Thoracic aorta (tissue), 2 donors: ENCODE data around the gene ZNF827. TPM values are rescaled to one million over a fixed set of nuclear protein-coding genes. Genes with fewer than 3 reads are reported as not detected.

Experiments used
- ATAC-seq: fragments of 150-250 bp; one replicate; pipeline ENCODE4 v1.8.0; 2017; ENCODE audit warnings: low read depth; ENCODE audit not compliant: insufficient number of reproducible peaks, low FRiP score
- DNase-seq: peaks from one replicate; pipeline ENCODE4 v3.0.0-alpha.2; 2020; ENCODE audit warnings: low spot score
- H3K27ac ChIP-seq, 2 donors: fragments of 200-600 bp; sonication (generic); 1 replicate in 1 of 2; 2 replicates in 1 of 2; pipeline ENCODE4 v1.5.1; 2016; ENCODE audit warnings: mild to moderate bottlenecking in 2 of 2, moderate library complexity in 2 of 2
- H3K27me3 ChIP-seq: fragments of 200-600 bp; sonication (generic); replicated peaks from 2 replicates; pipeline ENCODE4 v1.6.0; 2016; ENCODE audit warnings: mild to moderate bottlenecking; ENCODE audit not compliant: insufficient read depth
- H3K36me3 ChIP-seq: fragments of 200-600 bp; sonication (generic); one replicate; pipeline ENCODE4 v1.5.1; 2016
- H3K4me1 ChIP-seq, 2 donors: fragments of 200-600 bp; sonication (generic); 1 replicate in 1 of 2; 2 replicates in 1 of 2; pipeline versions ENCODE4 v1.5.1 to v1.6.0; 2016; ENCODE audit warnings: low read depth in 2 of 2, mild to moderate bottlenecking in 1 of 2; ENCODE audit not compliant: control insufficient read depth in 1 of 2
- H3K4me3 ChIP-seq: fragments of 200-600 bp; sonication (generic); 2 replicates; pipeline ENCODE4 v1.5.1; 2016; ENCODE audit warnings: mild to moderate bottlenecking
- H3K9me3 ChIP-seq: fragments of 200-600 bp; sonication (generic); 2 replicates; pipeline ENCODE4 v1.5.1; 2016
- CTCF ChIP-seq: fragments of 200-600 bp; sonication (generic); IDR thresholded peaks from one replicate; pipeline ENCODE4 v1.5.1; 2019; ENCODE audit warnings: antibody characterized with exemption
- total RNA-seq, 2 donors: library from RNA; depleted of rRNA; stranded (reverse); fragments of >200 nt; gene quantifications; one replicate each; pipeline versions ENCODE4 v1.1.0 to v1.2.3, GENCODE V29; 2016

The ZNF827 gene
- total RNA-seq, 2 donors from 2014 or later = 20.2 to 41.4 TPM

- H3K4me1 ChIP-seq = peaks cover 4 to 15% of the 10 kb centered on the region in 2 donors
- peaks cover 3% of the 10 kb centered on the region for H3K9me3 ChIP-seq
- no peaks in the 10 kb centered on the region for H3K27me3 ChIP-seq
- no peak overlapping the region for H3K4me3 ChIP-seq
- TF ChIP-seq CTCF = no peak
- H3K27ac ChIP-seq = no peak overlapping the region
- no peak for ATAC-seq
- peaks cover 22% of the 10 kb centered on the region for H3K36me3 ChIP-seq
- no peak for DNase-seq
Measured at GRCh38 chr4:145772347-145772746, 166.3 kb downstream of the ZNF827 start.

GRCh38 chr4:145770124-145770523 is 168.5 kb downstream of the ZNF827 start:
- H3K4me3 ChIP-seq = no peak overlapping the region
- no peak for DNase-seq
- H3K27ac ChIP-seq = no peak overlapping the region
- no peaks in the 10 kb centered on the region for H3K27me3 ChIP-seq
- peaks cover 4 to 15% of the 10 kb centered on the region in 2 donors for H3K4me1 ChIP-seq
- ATAC-seq = no peak
- no peak for TF ChIP-seq CTCF
- H3K9me3 ChIP-seq = peaks cover 3% of the 10 kb centered on the region
- H3K36me3 ChIP-seq = peaks cover 26% of the 10 kb centered on the region

GRCh38 chr4:145769450-145770037 is 169.1 kb downstream of the ZNF827 start:
- no peak overlapping the region for H3K27ac ChIP-seq
- peaks cover 29% of the 10 kb centered on the region for H3K36me3 ChIP-seq
- no peak for TF ChIP-seq CTCF
- peaks cover 4 to 15% of the 10 kb centered on the region in 2 donors for H3K4me1 ChIP-seq
- no peak overlapping the region for H3K4me3 ChIP-seq
- ATAC-seq (no peak), DNase-seq (no peak)
- peaks cover 3% of the 10 kb centered on the region for H3K9me3 ChIP-seq
- no peaks in the 10 kb centered on the region for H3K27me3 ChIP-seq

GRCh38 chr4:145766273-145766672 is 172.3 kb downstream of the ZNF827 start:
- no peak for TF ChIP-seq CTCF
- peaks cover 3% of the 10 kb centered on the region for H3K9me3 ChIP-seq
- peaks cover 0 to 6% of the 10 kb centered on the region in 2 donors for H3K4me1 ChIP-seq
- ATAC-seq (no peak), DNase-seq (no peak)
- no peaks in the 10 kb centered on the region for H3K27me3 ChIP-seq
- H3K4me3 ChIP-seq = no peak overlapping the region
- H3K27ac ChIP-seq = no peak overlapping the region
- peaks cover 32% of the 10 kb centered on the region for H3K36me3 ChIP-seq

GRCh38 chr4:145763399-145763798 is 175.2 kb downstream of the ZNF827 start:
- Histone ChIP-seq H3K4me3 (no peak overlapping the region), H3K9me3 (peaks cover 3% of the 10 kb centered on the region), H3K4me1 (peaks cover 0 to 6% of the 10 kb centered on the region in 2 donors), H3K36me3 (peaks cover 50% of the 10 kb centered on the region), H3K27me3 (no peaks in the 10 kb centered on the region), H3K27ac (no peak overlapping the region)
- DNase-seq (no peak), ATAC-seq (no peak)
- no peak for TF ChIP-seq CTCF
